H9 (cell line): ENCODE measurements around the gene CACNA2D4. TPM values are rescaled to one million over a fixed set of nuclear protein-coding genes. Genes with fewer than 3 reads are reported as not detected.

ENCODE experiments used
- DNase-seq: peaks from one replicate; pipeline ENCODE4 v3.0.0-alpha.2; 2017
- H2AFZ ChIP-seq: one replicate; pipeline ENCODE4 v1.6.1; 2013; ENCODE audit warnings: mild to moderate bottlenecking, low read length, control low read depth, moderate library complexity
- H2AK5ac ChIP-seq: 2 replicates; pipeline ENCODE4 v1.6.1; 2013; ENCODE audit warnings: low read length, control low read depth, mixed read lengths; ENCODE audit not compliant: insufficient read length
- H2BK120ac ChIP-seq: one replicate; pipeline ENCODE4 v1.6.1; 2013; ENCODE audit warnings: low read depth, mild to moderate bottlenecking, low read length, control low read depth, inconsistent platforms; ENCODE audit not compliant: poor library complexity, severe bottlenecking
- H2BK12ac ChIP-seq: 2 replicates; pipeline ENCODE4 v1.6.1; 2013; ENCODE audit warnings: low read length, control low read depth, mixed read lengths, low read depth; ENCODE audit not compliant: insufficient read length
- H2BK15ac ChIP-seq: 2 replicates; pipeline ENCODE4 v1.6.1; 2013; ENCODE audit warnings: low read depth, low read length, control low read depth
- H2BK20ac ChIP-seq: one replicate; pipeline ENCODE4 v1.6.1; 2013; ENCODE audit warnings: low read depth, mild to moderate bottlenecking, low read length, control low read depth, inconsistent platforms; ENCODE audit not compliant: poor library complexity, severe bottlenecking
- H2BK5ac ChIP-seq: 2 replicates; pipeline ENCODE4 v1.6.1; 2013; ENCODE audit warnings: low read length, control low read depth, mixed read lengths; ENCODE audit not compliant: insufficient read length
- H3K14ac ChIP-seq: 2 replicates; pipeline ENCODE4 v1.6.1; 2013; ENCODE audit warnings: low read length, control low read depth; ENCODE audit not compliant: insufficient read depth
- H3K18ac ChIP-seq: 2 replicates; pipeline ENCODE4 v1.6.1; 2013; ENCODE audit warnings: low read depth, mild to moderate bottlenecking, mixed read lengths, low read length, control low read depth; ENCODE audit not compliant: insufficient read length
- H3K23ac ChIP-seq: 2 replicates; pipeline ENCODE4 v1.6.1; 2013; ENCODE audit warnings: low read length, control low read depth, mixed read lengths, low read depth; ENCODE audit not compliant: insufficient read length
- H3K23me2 ChIP-seq: 2 replicates; pipeline ENCODE4 v1.6.1; 2013; ENCODE audit warnings: low read depth, mild to moderate bottlenecking, mixed read lengths, low read length, control low read depth; ENCODE audit not compliant: insufficient read length, poor library complexity, severe bottlenecking
- H3K27ac ChIP-seq: 2 replicates; pipeline ENCODE4 v1.5.1; 2013; ENCODE audit warnings: low read length, control low read depth, mixed read lengths, low read depth; ENCODE audit not compliant: insufficient read length
- H3K27me3 ChIP-seq: 2 replicates; pipeline ENCODE4 v1.6.1; 2013; ENCODE audit warnings: low read length, control low read depth, inconsistent platforms; ENCODE audit not compliant: insufficient read depth
- H3K4ac ChIP-seq: 2 replicates; pipeline ENCODE4 v1.6.1; 2013; ENCODE audit warnings: low read depth, mild to moderate bottlenecking, control low read depth, inconsistent platforms, low read length, moderate library complexity
- H3K4me1 ChIP-seq: 2 replicates; pipeline ENCODE4 v1.6.1; 2013; ENCODE audit warnings: low read length, control low read depth, inconsistent platforms; ENCODE audit not compliant: insufficient read depth
- H3K4me2 ChIP-seq: 2 replicates; pipeline ENCODE4 v1.6.1; 2013; ENCODE audit warnings: low read length, control low read depth, mixed read lengths; ENCODE audit not compliant: insufficient read length, insufficient read depth
- H3K56ac ChIP-seq: 2 replicates; pipeline ENCODE4 v1.6.1; 2013; ENCODE audit warnings: low read depth, mild to moderate bottlenecking, mixed read lengths, low read length, control low read depth; ENCODE audit not compliant: insufficient read length
- H3K79me1 ChIP-seq: 2 replicates; pipeline ENCODE4 v1.6.1; 2013; ENCODE audit warnings: low read depth, mild to moderate bottlenecking, moderate library complexity, low read length, control low read depth, inconsistent platforms; ENCODE audit not compliant: insufficient read depth, poor library complexity, severe bottlenecking
- H3K79me2 ChIP-seq: 2 replicates; pipeline ENCODE4 v1.6.1; 2013; ENCODE audit warnings: low read length, control low read depth, inconsistent platforms; ENCODE audit not compliant: insufficient read depth
- H3K9ac ChIP-seq: 2 replicates; pipeline ENCODE4 v1.6.1; 2013; ENCODE audit warnings: low read length, control low read depth, mixed read lengths; ENCODE audit not compliant: insufficient read length; ENCODE audit errors: extremely low read depth
- H3K9me3 ChIP-seq: one replicate; pipeline ENCODE4 v1.6.1; 2013; ENCODE audit warnings: low read depth, low read length, inconsistent platforms; ENCODE audit not compliant: control insufficient read depth
- H3T11ph ChIP-seq: one replicate; pipeline ENCODE4 v1.6.1; 2013; ENCODE audit warnings: mild to moderate bottlenecking, low read length, control low read depth, inconsistent platforms
- H4K20me1 ChIP-seq: one replicate; pipeline ENCODE4 v1.6.1; 2013; ENCODE audit not compliant: control insufficient read depth, insufficient read length, insufficient read depth
- H4K5ac ChIP-seq: 2 replicates; pipeline ENCODE4 v1.6.1; 2013; ENCODE audit warnings: low read depth, mild to moderate bottlenecking, mixed read lengths, low read length, control low read depth; ENCODE audit not compliant: insufficient read length
- H4K8ac ChIP-seq: replicated peaks from 2 replicates; pipeline ENCODE4 v1.6.1; 2013; ENCODE audit warnings: low read length, control low read depth, mixed read lengths, low read depth; ENCODE audit not compliant: insufficient read length
- H4K91ac ChIP-seq: 2 replicates; pipeline ENCODE4 v1.6.1; 2013; ENCODE audit warnings: low read depth, mild to moderate bottlenecking, moderate library complexity, mixed read lengths, low read length, control low read depth; ENCODE audit not compliant: insufficient read length
- H3K27ac Mint-ChIP-seq, 3 experiments: 2 replicates in 2 of 3; 3 replicates in 1 of 3; pipeline ENCODE4 v1.8.0; 2020 to 2021; ENCODE audit warnings: mixed read lengths in 3 of 3, mild to moderate bottlenecking in 1 of 3, moderate library complexity in 1 of 3
- H3K27me3 Mint-ChIP-seq: 2 replicates; pipeline ENCODE4 v1.8.0; 2021; ENCODE audit warnings: low read depth, mild to moderate bottlenecking, moderate library complexity, mixed read lengths
- H3K36me3 Mint-ChIP-seq, 3 experiments: 2 replicates in 2 of 3; 3 replicates in 1 of 3; pipeline ENCODE4 v1.8.0; 2020 to 2021; ENCODE audit warnings: low read depth in 3 of 3, mixed read lengths in 3 of 3; ENCODE audit not compliant: insufficient read depth in 1 of 3
- H3K4me1 Mint-ChIP-seq, 2 experiments: 2 replicates each; pipeline ENCODE4 v1.8.0; 2020; ENCODE audit warnings: mixed read lengths in 2 of 2
- H3K4me3 Mint-ChIP-seq, 2 experiments: 2 replicates in 1 of 2; 3 replicates in 1 of 2; pipeline ENCODE4 v1.8.0; 2020 to 2021; ENCODE audit warnings: mild to moderate bottlenecking in 2 of 2, mixed read lengths in 2 of 2, moderate library complexity in 1 of 2
- H3K9me3 Mint-ChIP-seq, 2 experiments: 2 replicates in 1 of 2; 3 replicates in 1 of 2; pipeline ENCODE4 v1.8.0; 2020; ENCODE audit warnings: mild to moderate bottlenecking in 2 of 2, mixed read lengths in 2 of 2, moderate library complexity in 1 of 2
- CTCF ChIP-seq: fragments of 200-600 bp; sonication (generic); conservative IDR thresholded peaks from 3 replicates; pipeline ENCODE4 v1.8.0; 2021; ENCODE audit warnings: antibody characterized with exemption, mild to moderate bottlenecking
- WGBS: extraction: QIAGEN DNeasy Blood & Tissue Kit; methylation state at CpG from one replicate; pipeline ENCODE4 v1.1.7; 2013; ENCODE audit warnings: missing lambda C conversion rate, low lambda C conversion rate, mixed read lengths; ENCODE audit not compliant: insufficient read length; ENCODE audit errors: extremely low coverage; 5-methylcytosine and 5-hydroxymethylcytosine counted together
- total RNA-seq: library from RNA; stranded (reverse); gene quantifications from 2 replicates; pipeline ENCODE4 v1.2.1, GENCODE V29; 2021

The CACNA2D4 gene
- total RNA-seq, 1 experiment from 2014 or later, result 0.79 TPM

- no peaks in the 10 kb centered on the region for H3K4me1 ChIP-seq
- Mint-ChIP-seq H3K4me1 (peaks cover 0 to 4% of the 10 kb centered on the region in 2 experiments; a peak in 1 of 4 replicates), H3K9me3 (peaks cover 0 to 2% of the 10 kb centered on the region in 2 experiments; a peak in 2 of 5 replicates), H3K36me3 (peaks cover 0 to 3% (median under 1%) of the 10 kb centered on the region in 3 experiments; a peak in 2 of 7 replicates), H3K4me3 (no peak overlapping the region), H3K27ac (no peak overlapping the region), H3K27me3 (peaks cover 9% of the 10 kb centered on the region)
- no peak overlapping the region for H2BK5ac ChIP-seq
- H2BK120ac ChIP-seq, result no peak overlapping the region
- no peaks in the 10 kb centered on the region for H3K79me2 ChIP-seq
- H2AK5ac ChIP-seq, result no peak overlapping the region
- TF ChIP-seq CTCF, result no peak
- H4K91ac ChIP-seq, result no peak overlapping the region
- no peaks in the 10 kb centered on the region for H3K9me3 ChIP-seq
- no peak overlapping the region for H3K4me2 ChIP-seq
- H3K79me1 ChIP-seq, result no peaks in the 10 kb centered on the region
- no peak overlapping the region for H3T11ph ChIP-seq
- H3K14ac ChIP-seq, result no peak overlapping the region
- no CpG with 5 or more reads among the region's 6 CpGs for WGBS
- H2BK20ac ChIP-seq, result no peak overlapping the region
- H2BK15ac ChIP-seq, result no peak overlapping the region
- H3K9ac ChIP-seq, result no peak overlapping the region
- no peak overlapping the region for H4K5ac ChIP-seq
- no peak overlapping the region for H3K18ac ChIP-seq
- H3K27me3 ChIP-seq, result no peaks in the 10 kb centered on the region
- no peak overlapping the region for H3K56ac ChIP-seq
- no peaks in the 10 kb centered on the region for H3K23me2 ChIP-seq
- DNase-seq, result no peak
- no peak overlapping the region for H3K27ac ChIP-seq
- H3K23ac ChIP-seq, result no peak overlapping the region
- H4K20me1 ChIP-seq, result no peaks in the 10 kb centered on the region
- H2AFZ ChIP-seq, result no peak overlapping the region
- no peak overlapping the region for H3K4ac ChIP-seq
- H4K8ac ChIP-seq, result no peak overlapping the region
- H2BK12ac ChIP-seq, result no peak overlapping the region
Observed at GRCh38 chr12:1811948-1812291, 106.5 kb downstream of the CACNA2D4 start.
